IPS-20b (cell line): ENCODE data around the gene TUBB.
"Not testable (repeated sequence)": the region's sequence is repeated elsewhere in the genome, so short reads cannot be mapped to it uniquely, and the experiment has no call there.

Experiments
- H3K27ac ChIP-seq: one replicate; pipeline ENCODE4 v1.5.1; 2013; ENCODE audit warnings: low read length
- H3K27me3 ChIP-seq: 2 replicates; pipeline ENCODE4 v1.6.1; 2013; ENCODE audit warnings: mild to moderate bottlenecking, low read length, inconsistent platforms; ENCODE audit not compliant: insufficient read depth
- H3K36me3 ChIP-seq: 2 replicates; pipeline ENCODE4 v1.6.1; 2013; ENCODE audit warnings: low read depth, mild to moderate bottlenecking, inconsistent platforms, low read length, moderate library complexity; ENCODE audit not compliant: insufficient read depth
- H3K4me1 ChIP-seq: 2 replicates; pipeline ENCODE4 v1.6.1; 2013; ENCODE audit warnings: mild to moderate bottlenecking, control low read depth, inconsistent platforms, low read length, moderate library complexity; ENCODE audit not compliant: insufficient read depth
- H3K4me3 ChIP-seq: 2 replicates; pipeline ENCODE4 v1.5.1; 2013; ENCODE audit warnings: mild to moderate bottlenecking, low read length, inconsistent platforms
- H3K9ac ChIP-seq: 2 replicates; pipeline ENCODE4 v1.6.1; 2013; ENCODE audit warnings: low read depth, mild to moderate bottlenecking, inconsistent platforms, low read length, moderate library complexity
- H3K9me3 ChIP-seq: 2 replicates; pipeline ENCODE4 v1.6.1; 2013; ENCODE audit warnings: mild to moderate bottlenecking, low read depth, low read length, inconsistent platforms; ENCODE audit not compliant: insufficient read depth

The TUBB gene

DNA sequence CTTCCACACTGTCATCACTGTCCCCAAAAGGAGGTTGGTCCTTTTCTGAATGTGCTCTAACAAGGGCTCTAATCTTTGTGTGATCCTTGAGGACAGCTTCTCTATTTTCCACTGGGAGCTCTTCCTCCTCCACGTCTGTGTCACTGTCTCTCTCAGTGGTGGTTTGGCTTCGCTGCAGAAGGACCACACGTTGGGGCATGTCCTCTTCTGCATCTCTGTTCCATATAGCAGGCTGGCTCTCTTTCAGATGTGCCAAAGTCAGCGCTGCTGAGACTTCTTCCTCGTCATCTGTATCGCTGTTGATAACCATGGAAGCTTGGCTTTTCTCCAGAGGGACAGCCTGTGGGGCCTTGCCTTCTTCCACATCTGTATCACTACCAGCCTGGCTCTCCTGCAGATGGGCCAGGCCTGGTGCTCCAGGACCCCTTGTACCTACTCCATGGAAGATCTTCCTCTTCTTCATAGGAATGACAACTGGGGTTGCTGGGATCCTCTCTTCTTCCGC is 7.7 kb upstream of the TUBB start:
- H3K9ac ChIP-seq: no peak overlapping the region
- peaks cover 74% of the 10 kb centered on the region for H3K36me3 ChIP-seq
- peaks cover 2% of the 10 kb centered on the region; the same call in 1 of the 2 replicates for H3K4me1 ChIP-seq
- H3K9me3 ChIP-seq: no peaks in the 10 kb centered on the region
- H3K27ac ChIP-seq: no peak overlapping the region
- H3K27me3 ChIP-seq: no peaks in the 10 kb centered on the region
- no peak overlapping the region for H3K4me3 ChIP-seq

DNA sequence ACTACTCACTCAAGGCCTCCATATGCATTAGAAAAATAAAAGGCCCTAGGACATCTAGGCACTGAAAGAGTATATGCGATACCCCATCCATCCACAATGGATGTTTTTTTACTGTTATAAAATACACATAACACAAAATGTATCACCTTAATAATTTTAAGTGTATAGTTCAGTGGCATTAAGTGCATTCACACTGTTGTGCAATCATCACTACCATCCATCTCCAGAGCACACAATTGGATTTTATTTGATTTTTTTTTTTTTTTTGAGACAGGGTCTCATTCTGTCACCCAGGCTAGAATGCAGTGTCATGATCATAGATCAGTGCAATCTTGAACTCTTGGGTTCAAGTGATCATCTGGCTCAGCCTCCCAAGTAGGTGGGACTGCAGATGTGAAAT is 5.9 kb upstream of the TUBB start:
- Histone ChIP-seq H3K9me3 (no peaks in the 10 kb centered on the region), H3K27me3 (no peaks in the 10 kb centered on the region), H3K9ac (no peak overlapping the region), H3K4me3 (no peak overlapping the region), H3K4me1 (peaks cover 5% of the 10 kb centered on the region; the same call in 1 of the 2 replicates), H3K36me3 (peaks cover 56% of the 10 kb centered on the region), H3K27ac (no peak overlapping the region)

DNA sequence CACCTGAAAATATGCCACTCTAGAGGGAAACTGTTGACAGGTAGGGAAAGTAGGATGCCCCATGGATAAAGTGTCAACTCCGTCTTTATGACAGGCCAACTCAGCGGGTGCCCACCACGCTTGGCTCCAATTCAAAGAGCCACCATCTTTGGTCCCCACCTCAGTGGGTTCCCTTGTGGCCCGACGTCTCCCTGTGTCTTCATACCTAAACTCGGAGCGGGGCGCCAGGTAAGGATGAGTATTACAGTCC is 3.3 kb upstream of the TUBB start:
- peak overlapping the region; percentile 64 for H3K4me3 ChIP-seq
- peaks cover 40% of the 10 kb centered on the region for H3K36me3 ChIP-seq
- H3K4me1 ChIP-seq: peaks cover 5% of the 10 kb centered on the region; the same call in 1 of the 2 replicates
- H3K9me3 ChIP-seq: no peaks in the 10 kb centered on the region
- H3K27me3 ChIP-seq: no peaks in the 10 kb centered on the region
- peak overlapping the region; percentile 95; the same call in 1 of the 2 replicates for H3K9ac ChIP-seq
- peak overlapping the region; percentile 31 for H3K27ac ChIP-seq

DNA sequence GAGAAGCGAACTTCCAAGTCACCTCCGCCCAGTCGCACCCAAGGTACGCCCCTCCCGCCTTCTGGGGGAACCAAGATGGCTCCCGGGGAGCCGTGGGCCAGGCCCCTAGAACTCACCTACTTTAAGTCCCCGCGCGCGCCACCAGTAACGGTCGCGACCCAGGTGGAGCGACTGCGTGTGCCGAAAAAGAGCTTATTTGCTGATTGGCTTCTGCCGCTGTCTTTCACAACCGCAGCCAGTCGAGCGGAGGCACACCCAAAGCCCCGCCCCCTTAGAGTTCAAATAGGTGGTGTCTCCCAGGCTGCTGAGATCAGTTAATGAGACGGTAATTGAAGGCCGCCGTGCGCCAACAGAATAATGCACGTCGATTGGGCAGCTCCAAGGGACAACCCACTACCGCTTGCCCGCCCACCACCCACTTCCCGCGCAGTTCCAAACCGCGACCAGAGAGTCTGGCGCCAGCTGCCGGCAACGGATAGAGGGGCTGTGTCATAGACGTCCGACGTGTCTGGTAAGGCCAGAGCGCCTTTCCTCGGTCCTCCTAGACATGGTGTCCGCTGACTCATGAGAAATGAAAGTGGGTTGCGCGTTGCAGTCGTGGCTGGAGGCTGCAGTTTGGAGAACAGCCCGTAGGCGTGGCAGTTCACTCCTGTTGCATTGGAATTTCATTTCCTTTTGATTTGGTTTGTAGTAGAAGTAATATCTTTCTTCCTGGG is 2.9 kb upstream of the TUBB start, which contains the start of gene MDC1:
Gene MDC1 (minus strand): TSS at position 153 of the 716 bp plus-strand sequence. CDS start 2,106 bp downstream, outside the sequence.
- no peaks in the 10 kb centered on the region for H3K27me3 ChIP-seq
- H3K9ac ChIP-seq: peak within 1 kb of the TSS; percentile 95
- H3K4me3 ChIP-seq: peak within 1 kb of the TSS; percentile 64
- peak within 1 kb of the TSS; percentile 75 for H3K27ac ChIP-seq
- H3K36me3 ChIP-seq: peaks cover 40% of the 10 kb centered on the region
- H3K9me3 ChIP-seq: no peaks in the 10 kb centered on the region
- H3K4me1 ChIP-seq: peaks cover 5% of the 10 kb centered on the region; the same call in 1 of the 2 replicates

DNA sequence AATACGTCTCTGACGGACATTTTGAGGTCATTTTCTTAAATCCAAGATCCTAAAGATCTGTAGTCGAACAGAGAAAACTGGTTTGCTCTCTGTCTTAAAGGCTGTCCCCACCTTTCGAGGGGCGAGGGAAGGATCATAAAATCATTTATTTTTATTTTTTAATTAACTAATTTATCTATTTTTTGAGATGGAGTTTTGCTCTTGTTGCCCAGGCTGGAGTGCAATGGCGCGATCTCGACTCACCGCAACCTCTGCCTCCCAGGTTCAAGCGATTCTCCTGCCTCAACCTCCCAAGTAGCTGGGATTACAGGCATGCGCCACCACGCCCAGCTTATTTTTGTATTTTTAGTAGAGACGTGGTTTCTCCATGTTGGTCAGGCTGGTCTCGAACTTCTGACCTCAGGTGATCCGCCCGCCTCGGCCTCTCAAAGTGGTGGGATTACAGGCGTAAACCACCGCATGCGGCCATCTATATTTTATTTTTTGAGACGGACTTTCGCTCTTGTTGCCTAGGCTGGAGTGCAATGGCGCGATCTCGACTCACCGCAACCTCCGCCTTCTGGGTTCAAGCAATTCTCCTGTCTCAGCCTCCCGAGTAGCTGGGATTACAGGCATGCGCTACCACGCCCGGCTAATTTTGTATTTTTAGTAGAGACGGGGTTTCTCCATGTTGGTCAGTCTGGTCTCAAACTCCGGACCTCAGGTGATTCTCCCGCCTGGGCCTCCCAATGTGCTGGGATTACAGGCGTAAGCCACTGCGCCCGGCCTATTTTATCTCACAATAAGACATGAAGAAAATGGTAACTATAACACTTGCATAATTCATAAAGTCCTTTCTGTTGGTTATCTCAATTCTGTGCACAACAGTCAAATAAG is 2.1 kb upstream of the TUBB start:
- not testable (repeated sequence) for H3K27me3 ChIP-seq, H3K4me1 ChIP-seq, H3K9me3 ChIP-seq
- H3K36me3 ChIP-seq: peaks cover 40% of the 10 kb centered on the region
- peak overlapping the region; percentile 64 for H3K4me3 ChIP-seq
- peak overlapping the region; percentile 95 for H3K9ac ChIP-seq
- H3K27ac ChIP-seq: peak overlapping the region; percentile 75

DNA sequence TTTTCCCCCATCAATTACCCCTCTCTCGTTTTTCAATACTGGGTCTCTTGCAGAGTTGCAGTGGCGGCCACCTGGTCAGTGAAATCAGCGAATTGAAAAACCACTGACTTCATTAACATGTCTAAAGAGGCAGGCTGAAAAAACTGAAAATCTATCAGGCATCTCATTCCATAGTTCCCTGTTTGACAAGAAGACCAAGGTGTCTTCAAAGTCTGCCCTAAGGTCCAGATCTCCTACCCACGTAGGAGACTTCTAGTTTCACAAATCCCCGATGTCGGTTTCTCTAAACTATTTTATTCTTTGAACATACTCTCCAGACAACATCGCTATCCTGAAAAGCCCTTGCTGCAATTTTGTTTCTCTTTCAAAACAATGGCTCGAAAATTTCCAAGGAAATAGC is 796 bp upstream of the TUBB start:
- Histone ChIP-seq H3K9me3 (no peaks in the 10 kb centered on the region), H3K4me1 (peaks cover 10% of the 10 kb centered on the region), H3K27ac (peak overlapping the region; percentile 91), H3K36me3 (peaks cover 40% of the 10 kb centered on the region), H3K27me3 (no peaks in the 10 kb centered on the region), H3K4me3 (peak overlapping the region; percentile 64), H3K9ac (peak overlapping the region; percentile 95)

DNA sequence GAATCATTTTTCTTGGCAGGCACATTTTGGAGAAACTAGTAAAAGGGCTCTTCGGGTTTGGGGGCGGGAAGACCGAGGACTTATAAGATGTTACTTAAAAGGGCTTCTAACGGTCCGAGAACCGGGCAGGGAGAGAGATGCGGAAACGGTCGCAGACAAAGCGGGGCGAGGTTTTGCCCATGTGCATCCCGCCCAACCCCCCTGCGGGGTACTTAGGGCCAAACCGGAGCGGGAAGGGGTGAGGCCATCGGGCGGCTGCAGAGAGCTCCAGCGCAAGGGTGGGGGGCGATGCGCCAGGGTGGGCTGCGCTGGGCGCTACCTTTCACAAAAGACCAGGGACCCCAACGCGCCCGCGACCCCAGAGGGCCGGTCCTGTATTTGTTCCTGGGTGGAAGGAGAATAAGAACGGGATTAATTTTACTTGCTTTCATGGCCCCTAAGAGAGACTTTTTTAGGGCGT is 616 bp downstream of the TUBB start:
- Histone ChIP-seq H3K9ac (peak overlapping the region; percentile 99), H3K4me3 (peak overlapping the region; percentile 98), H3K27ac (peak overlapping the region; percentile 80), H3K9me3 (no peaks in the 10 kb centered on the region), H3K4me1 (peaks cover 10% of the 10 kb centered on the region), H3K27me3 (no peaks in the 10 kb centered on the region), H3K36me3 (peaks cover 46% of the 10 kb centered on the region)

DNA sequence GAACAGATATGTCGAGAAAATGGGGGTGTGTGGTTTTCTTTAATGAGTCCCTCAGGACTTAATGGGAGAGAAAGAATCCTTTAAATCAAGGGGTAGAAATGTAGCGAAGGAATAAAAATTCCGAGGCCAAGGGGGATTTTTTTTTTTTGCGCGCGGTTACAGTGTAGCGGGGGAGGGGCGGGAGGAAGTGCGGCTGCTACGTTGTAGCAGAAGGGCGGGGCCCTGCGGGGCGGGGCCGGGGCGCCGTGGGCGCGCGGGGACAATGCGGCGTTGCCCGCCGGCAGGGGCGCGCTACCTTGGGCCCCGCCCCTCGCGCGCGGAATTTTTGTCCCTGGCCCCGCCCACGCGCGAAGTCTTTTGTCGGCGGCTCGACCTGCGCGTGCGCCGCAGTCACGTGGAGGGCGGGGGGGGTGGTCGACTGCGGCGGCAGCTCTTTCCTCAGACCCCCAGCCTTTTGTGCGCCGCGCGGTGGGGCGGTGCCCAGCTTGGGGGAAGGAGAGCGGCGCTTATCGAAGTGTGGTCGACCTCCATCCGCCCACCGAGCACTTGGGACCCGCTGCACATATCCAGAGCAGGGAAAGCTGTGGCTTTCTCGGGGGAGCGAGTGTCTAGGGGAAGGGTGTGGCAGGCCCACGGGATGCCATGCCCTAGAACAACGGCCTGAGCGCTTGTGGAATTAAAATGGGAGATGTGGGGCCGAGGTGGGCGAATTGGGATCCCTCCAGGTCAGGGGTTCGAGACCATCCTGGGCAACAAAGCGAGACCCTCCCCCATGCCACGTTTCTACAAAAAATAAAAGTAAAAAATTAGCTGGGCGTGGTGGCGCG is 1.3 kb downstream of the TUBB start:
- Histone ChIP-seq H3K4me1 (peaks cover 9% of the 10 kb centered on the region), H3K27ac (peak overlapping the region; percentile 80), H3K9me3 (no peaks in the 10 kb centered on the region), H3K27me3 (no peaks in the 10 kb centered on the region), H3K9ac (peak overlapping the region; percentile 99), H3K36me3 (peaks cover 50% of the 10 kb centered on the region), H3K4me3 (peak overlapping the region; percentile 98)

DNA sequence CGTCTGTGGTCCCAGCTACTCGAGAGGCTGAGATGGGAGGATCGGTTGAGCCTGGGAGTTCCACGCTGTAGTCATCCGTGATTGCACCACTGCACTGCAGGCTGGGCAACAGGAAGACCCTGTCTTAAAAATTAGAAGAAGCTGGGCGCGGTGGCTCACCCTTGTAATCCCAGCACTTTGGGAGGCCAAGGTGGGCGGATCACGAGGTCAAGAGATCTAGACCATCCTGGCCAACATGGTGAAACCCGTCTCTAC is 1.8 kb downstream of the TUBB start:
- not testable (repeated sequence) for H3K9me3 ChIP-seq, H3K27me3 ChIP-seq, H3K4me1 ChIP-seq
- H3K9ac ChIP-seq: peak overlapping the region; percentile 99
- peak overlapping the region; percentile 98 for H3K4me3 ChIP-seq
- peaks cover 50% of the 10 kb centered on the region for H3K36me3 ChIP-seq
- H3K27ac ChIP-seq: peak overlapping the region; percentile 56

DNA sequence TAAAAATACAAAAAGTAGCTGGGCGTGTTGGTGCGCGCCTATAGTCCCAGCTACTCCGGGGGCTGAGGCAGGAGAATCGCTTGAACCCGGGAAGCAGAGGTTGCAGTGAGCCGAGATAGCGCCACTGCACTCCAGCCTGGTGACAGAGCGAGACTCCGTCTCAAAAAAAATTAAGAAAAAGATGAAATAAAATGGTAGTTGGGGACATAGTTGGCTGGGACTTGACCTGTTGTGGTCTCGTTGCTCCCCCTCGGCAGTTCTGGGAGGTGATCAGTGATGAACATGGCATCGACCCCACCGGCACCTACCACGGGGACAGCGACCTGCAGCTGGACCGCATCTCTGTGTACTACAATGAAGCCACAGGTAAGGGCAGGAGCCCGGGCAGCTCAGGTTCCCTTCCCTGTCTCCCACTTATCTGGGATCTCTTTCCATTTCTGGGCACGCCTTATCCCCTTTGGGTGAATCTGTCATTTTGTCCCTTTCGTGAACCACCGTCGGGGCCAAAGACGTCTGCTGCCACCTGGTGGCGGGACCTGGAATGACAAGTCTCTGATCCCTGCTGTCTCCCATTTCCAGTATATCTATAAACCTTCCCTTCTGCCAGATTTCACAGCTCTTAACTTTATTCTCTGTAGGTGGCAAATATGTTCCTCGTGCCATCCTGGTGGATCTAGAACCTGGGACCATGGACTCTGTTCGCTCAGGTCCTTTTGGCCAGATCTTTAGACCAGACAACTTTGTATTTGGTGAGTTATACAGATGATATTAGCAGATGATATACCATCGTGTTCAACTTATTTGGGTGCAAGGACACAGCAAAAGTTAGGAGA is 2.3 kb downstream of the TUBB start:
- no peaks in the 10 kb centered on the region for H3K9me3 ChIP-seq
- no peak overlapping the region for H3K27ac ChIP-seq
- peak overlapping the region; percentile 99; the same call in 1 of the 2 replicates for H3K9ac ChIP-seq
- H3K27me3 ChIP-seq: no peaks in the 10 kb centered on the region
- peaks cover 8% of the 10 kb centered on the region for H3K4me1 ChIP-seq
- H3K4me3 ChIP-seq: peak overlapping the region; percentile 98
- peaks cover 54% of the 10 kb centered on the region for H3K36me3 ChIP-seq
